SU-DHL-6 (cell line): ENCODE data around the gene CTBP1.
"Not testable (repeated sequence)": the region's sequence is repeated elsewhere in the genome, so short reads cannot be mapped to it uniquely, and the experiment has no call there.

Source experiments
- H2AFZ ChIP-seq: fragments of 200-600 bp; sonication (generic); 2 replicates; pipeline ENCODE4 v1.6.1; 2014; ENCODE audit warnings: low read depth, mild to moderate bottlenecking, moderate library complexity, mixed read lengths, antibody characterized with exemption, low read length; ENCODE audit not compliant: severe bottlenecking
- H3F3A ChIP-seq: fragments of 200-600 bp; shearing (Covaris generic); 2 replicates; pipeline ENCODE4 v1.6.0; 2016; ENCODE audit warnings: antibody characterized with exemption, mild to moderate bottlenecking; ENCODE audit not compliant: insufficient read depth
- H3K27ac ChIP-seq: fragments of 200-600 bp; sonication (generic); 2 replicates; pipeline ENCODE4 v1.5.1; 2016; ENCODE audit warnings: low read depth, mild to moderate bottlenecking, low read length, moderate library complexity, mixed read lengths
- H3K27me3 ChIP-seq: fragments of 200-600 bp; sonication (generic), shearing (Covaris generic); 2 replicates; pipeline ENCODE4 v1.6.0; 2014; ENCODE audit warnings: mild to moderate bottlenecking, low read length
- H3K36me3 ChIP-seq: fragments of 200-600 bp; sonication (generic); 2 replicates; pipeline ENCODE4 v1.6.1; 2014; ENCODE audit warnings: mild to moderate bottlenecking, low read length, mixed read lengths
- H3K4me2 ChIP-seq: fragments of 300-600, 200-600 bp; shearing (Covaris generic), sonication (generic); 2 replicates; pipeline ENCODE4 v1.6.0; 2014; ENCODE audit warnings: low read length, low read depth, mild to moderate bottlenecking; ENCODE audit not compliant: poor library complexity, severe bottlenecking
- H3K4me3 ChIP-seq: fragments of 200-600 bp; sonication (generic); 2 replicates; pipeline ENCODE4 v1.5.1; 2014; ENCODE audit warnings: antibody characterized with exemption, low read length, mild to moderate bottlenecking, mixed read lengths; ENCODE audit not compliant: insufficient read depth, poor library complexity, severe bottlenecking
- H3K79me2 ChIP-seq: fragments of 200-600 bp; sonication (generic); 2 replicates; pipeline ENCODE4 v1.6.1; 2014; ENCODE audit warnings: mild to moderate bottlenecking, low read length, moderate library complexity; ENCODE audit not compliant: insufficient read depth
- H3K9ac ChIP-seq: fragments of 200-600 bp; sonication (generic); 2 replicates; pipeline ENCODE4 v1.7.0; 2014; ENCODE audit warnings: mild to moderate bottlenecking, low read length
- H3K9me2 ChIP-seq: fragments of 200-600 bp; sonication (generic); replicated peaks from 2 replicates; pipeline ENCODE4 v1.6.1; 2014; ENCODE audit warnings: low read length; ENCODE audit not compliant: insufficient read depth
- H3K9me3 ChIP-seq: fragments of 200-600 bp; sonication (generic); 2 replicates; pipeline ENCODE4 v1.6.1; 2014; ENCODE audit warnings: low read length, mixed read lengths; ENCODE audit not compliant: insufficient read depth
- H4K20me1 ChIP-seq: fragments of 200-600 bp; sonication (generic); 2 replicates; pipeline ENCODE4 v1.6.1; 2014; ENCODE audit warnings: low read depth, mild to moderate bottlenecking, antibody characterized with exemption, low read length, moderate library complexity, mixed read lengths
- CTCF ChIP-seq: fragments of 200-600 bp; sonication (generic); IDR thresholded peaks from one replicate; pipeline ENCODE4 v1.5.1; 2017; ENCODE audit warnings: antibody characterized with exemption, mild to moderate bottlenecking, low read length, moderate library complexity; ENCODE audit not compliant: insufficient read depth, poor library complexity, severe bottlenecking
- EZH2phosphoT487 ChIP-seq: fragments of 200-600 bp; sonication (generic), shearing (Covaris generic); conservative IDR thresholded peaks from 2 replicates; pipeline ENCODE4 v1.6.1; 2018; ENCODE audit warnings: mild to moderate bottlenecking, antibody characterized with exemption, low read length, moderate library complexity, mixed read lengths

Gene CTBP1

GRCh38 chr4:1294891-1295290 is 46.0 kb upstream of the CTBP1 start:
- H3K4me2 ChIP-seq: no peak overlapping the region
- no peaks in the 10 kb centered on the region for H3K36me3 ChIP-seq
- H4K20me1 ChIP-seq: no peaks in the 10 kb centered on the region; the same call in 1 of the 2 replicates
- H3K9ac ChIP-seq: no peak overlapping the region
- H3K9me3 ChIP-seq: no peaks in the 10 kb centered on the region
- H3K79me2 ChIP-seq: peaks cover 89% of the 10 kb centered on the region
- H2AFZ ChIP-seq: no peak overlapping the region
- no peak for TF ChIP-seq CTCF
- TF ChIP-seq EZH2phosphoT487: no peak
- no peaks in the 10 kb centered on the region for H3K27me3 ChIP-seq
- no peak overlapping the region for H3K27ac ChIP-seq
- no peaks in the 10 kb centered on the region for H3K9me2 ChIP-seq
- no peak overlapping the region for H3K4me3 ChIP-seq
- no peaks in the 10 kb centered on the region for H3F3A ChIP-seq

GRCh38 chr4:1294424-1294823 is 45.5 kb upstream of the CTBP1 start:
- no peak overlapping the region for H3K9ac ChIP-seq

GRCh38 chr4:1293991-1294390 is 45.1 kb upstream of the CTBP1 start:
- H3K27ac ChIP-seq: no peak overlapping the region
- H3K9me2 ChIP-seq: no peaks in the 10 kb centered on the region
- no peaks in the 10 kb centered on the region for H3K36me3 ChIP-seq
- H3K27me3 ChIP-seq: no peaks in the 10 kb centered on the region
- H2AFZ ChIP-seq: no peak overlapping the region
- H3K79me2 ChIP-seq: peaks cover 80% of the 10 kb centered on the region
- H3K9ac ChIP-seq: no peak overlapping the region
- no peak for TF ChIP-seq EZH2phosphoT487
- TF ChIP-seq CTCF: no peak
- H3F3A ChIP-seq: no peaks in the 10 kb centered on the region
- H4K20me1 ChIP-seq: no peaks in the 10 kb centered on the region; the same call in 1 of the 2 replicates
- H3K9me3 ChIP-seq: no peaks in the 10 kb centered on the region
- no peak overlapping the region for H3K4me2 ChIP-seq
- H3K4me3 ChIP-seq: no peak overlapping the region

More at GRCh38 chr4:1294424-1294823, 45.5 kb upstream of the CTBP1 start:
- no peaks in the 10 kb centered on the region for H3F3A ChIP-seq
- no peak overlapping the region for H2AFZ ChIP-seq
- no peaks in the 10 kb centered on the region for H3K9me3 ChIP-seq
- H3K9me2 ChIP-seq: no peaks in the 10 kb centered on the region
- no peak overlapping the region for H3K27ac ChIP-seq
- H3K27me3 ChIP-seq: no peaks in the 10 kb centered on the region
- H3K4me3 ChIP-seq: no peak overlapping the region
- H3K79me2 ChIP-seq: peaks cover 84% of the 10 kb centered on the region
- no peaks in the 10 kb centered on the region; the same call in 1 of the 2 replicates for H4K20me1 ChIP-seq
- no peak overlapping the region for H3K4me2 ChIP-seq
- TF ChIP-seq EZH2phosphoT487 (no peak), CTCF (no peak)
- H3K36me3 ChIP-seq: no peaks in the 10 kb centered on the region

- TF ChIP-seq CTCF: no peak
- Histone ChIP-seq H3K79me2 (peaks cover 77% of the 10 kb centered on the region), H4K20me1 (no peaks in the 10 kb centered on the region; the same call in 1 of the 2 replicates), H3K9me2 (no peaks in the 10 kb centered on the region), H3K4me3 (no peak overlapping the region), H3K36me3 (no peaks in the 10 kb centered on the region), H3K9ac (no peak overlapping the region), H3K27ac (no peak overlapping the region), H3K4me2 (no peak overlapping the region), H2AFZ (no peak overlapping the region), H3K27me3 (no peaks in the 10 kb centered on the region), H3K9me3 (no peaks in the 10 kb centered on the region), H3F3A (no peaks in the 10 kb centered on the region)
Measured at GRCh38 chr4:1293531-1293941, 44.6 kb upstream of the CTBP1 start.

GRCh38 chr4:1292703-1293011 is 43.7 kb upstream of the CTBP1 start:
- H3K9me3 ChIP-seq, H2AFZ ChIP-seq, H3K36me3 ChIP-seq, H3K4me2 ChIP-seq, H3K9me2 ChIP-seq, H3K27me3 ChIP-seq, H3K27ac ChIP-seq, H3F3A ChIP-seq, H3K9ac ChIP-seq, H3K4me3 ChIP-seq, H4K20me1 ChIP-seq: not testable (repeated sequence)
- H3K79me2 ChIP-seq: peaks cover 71% of the 10 kb centered on the region
